ENCODE data around the gene DKK2.

- TF ChIP-seq CTCF (IDR thresholded peaks at IDR 0.05; ENCODE audit: insufficient read depth, low read depth, low read length) (no peak), EZH2 (IDR thresholded peaks at IDR 0.05; ENCODE audit: insufficient read depth, low read length) (no peak)
Measured at GRCh38 chr4:107009196-107009968, 26.7 kb downstream of the DKK2 start.

Measured in astrocyte (in vitro differentiated cells and primary cell).